ENCODE data around the gene DYNC1LI1.

Gene DYNC1LI1

DNA sequence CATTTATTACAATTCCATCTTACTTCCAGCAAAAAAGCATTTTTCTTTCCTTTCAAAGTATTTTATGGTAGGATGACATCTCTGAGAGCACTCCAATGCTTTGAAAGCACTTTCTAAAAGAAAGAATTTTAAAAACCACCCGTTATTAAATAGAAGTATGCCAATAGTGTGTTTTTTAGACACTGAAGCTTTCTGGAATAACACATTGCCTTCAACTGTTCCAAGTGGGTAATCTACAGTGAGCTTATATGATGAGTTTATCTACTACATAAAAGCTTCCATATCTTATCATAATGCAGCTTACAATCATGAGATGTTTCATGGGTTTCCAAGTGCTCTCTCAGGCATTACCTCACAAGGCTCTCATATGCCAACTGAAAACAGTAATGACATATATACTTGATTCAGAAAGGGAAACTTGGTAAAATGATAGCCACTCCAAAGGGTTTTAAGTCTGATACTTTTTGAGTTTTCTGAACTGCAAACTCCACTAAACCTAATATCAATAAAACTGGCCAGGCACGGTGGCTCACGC is 82.1 kb downstream of the DYNC1LI1 start:
- Histone ChIP-seq H3K27me3 (ENCODE audit: insufficient read depth, low read length, poor library complexity) (no peaks in the 10 kb centered on the region), H3K36me3 (ENCODE audit: insufficient read depth, low read length) (peaks cover 37% of the 10 kb centered on the region), H3K4me3 (ENCODE audit: low read depth in 1 of 2, low read length in 2 of 2) (no peak overlapping the region), H3K4me2 (ENCODE audit: insufficient read depth, low read length) (no peak overlapping the region), H4K20me1 (ENCODE audit: insufficient read depth, low read length) (peaks cover 1% of the 10 kb centered on the region; the same call in 1 of the 2 replicates), H2AFZ (ENCODE audit: low read depth, low read length) (no peak overlapping the region), H3K4me1 (ENCODE audit: insufficient read depth, low read length) (no peaks in the 10 kb centered on the region), H3K9ac (ENCODE audit: low read depth, low read length) (no peak overlapping the region), H3K9me3 (ENCODE audit: insufficient read depth, low read length, severe bottlenecking) (no peaks in the 10 kb centered on the region), H3K79me2 (ENCODE audit: insufficient read depth, low read length) (peaks cover 24% of the 10 kb centered on the region), H3K27ac (ENCODE audit: low read length) (no peak overlapping the region)
- DNase-seq (no peak), ATAC-seq (ENCODE audit: insufficient read depth, low read depth) (no peak)
- TF ChIP-seq EZH2 (IDR thresholded peaks at IDR 0.05; ENCODE audit: borderline replicate concordance, low read depth, low read length, severe bottlenecking) (no peak), CTCF (IDR thresholded peaks at IDR 0.05; ENCODE audit: borderline replicate concordance, extremely low read depth, low read length, poor library complexity, severe bottlenecking) (no peak)

- H3K9ac ChIP-seq (ENCODE audit: low read depth, low read length), result no peak overlapping the region
- peaks cover 43% of the 10 kb centered on the region for H3K36me3 ChIP-seq (ENCODE audit: insufficient read depth, low read length)
- no peak for TF ChIP-seq EZH2 (IDR thresholded peaks at IDR 0.05; ENCODE audit: borderline replicate concordance, low read depth, low read length, severe bottlenecking)
- TF ChIP-seq CTCF (IDR thresholded peaks at IDR 0.05; ENCODE audit: borderline replicate concordance, extremely low read depth, low read length, poor library complexity, severe bottlenecking), result no peak
- H3K79me2 ChIP-seq (ENCODE audit: insufficient read depth, low read length), result peaks cover 18% of the 10 kb centered on the region
- no peak overlapping the region for H3K27ac ChIP-seq (ENCODE audit: low read length)
- no peaks in the 10 kb centered on the region for H3K27me3 ChIP-seq (ENCODE audit: insufficient read depth, low read length, poor library complexity)
- no peak overlapping the region for H3K4me2 ChIP-seq (ENCODE audit: insufficient read depth, low read length)
- no peaks in the 10 kb centered on the region for H4K20me1 ChIP-seq (ENCODE audit: insufficient read depth, low read length)
- H3K9me3 ChIP-seq (ENCODE audit: insufficient read depth, low read length, severe bottlenecking), result no peaks in the 10 kb centered on the region
- DNase-seq, result no peak
- H3K4me1 ChIP-seq (ENCODE audit: insufficient read depth, low read length), result no peaks in the 10 kb centered on the region
- no peak overlapping the region for H2AFZ ChIP-seq (ENCODE audit: low read depth, low read length)
- no peak overlapping the region for H3K4me3 ChIP-seq (ENCODE audit: low read depth in 1 of 2, low read length in 2 of 2)
- ATAC-seq (ENCODE audit: insufficient read depth, low read depth), result no peak
These were observed 82.7 kb downstream of the DYNC1LI1 start for GRCh38 chr3:32487781-32488473.

DNA sequence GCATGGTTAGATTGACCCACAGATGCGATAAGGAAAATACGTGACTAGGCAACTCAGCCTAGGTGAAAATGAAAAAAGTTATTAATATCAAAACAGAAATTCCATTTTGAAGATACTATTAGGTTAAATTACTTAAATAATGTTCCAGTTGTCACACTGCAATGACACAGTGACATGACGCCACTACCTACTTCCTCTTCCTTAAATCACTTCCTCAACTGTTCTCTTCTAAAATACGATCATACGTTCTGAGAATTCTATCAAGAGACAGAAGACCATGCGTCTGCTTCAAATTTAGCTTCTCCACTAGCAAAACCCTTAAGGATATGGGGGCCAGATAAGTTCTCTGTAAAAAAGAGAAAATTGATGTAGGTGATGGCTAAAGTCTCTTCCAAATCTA is 86.2 kb downstream of the DYNC1LI1 start:
- no peak for TF ChIP-seq EZH2 (IDR thresholded peaks at IDR 0.05; ENCODE audit: borderline replicate concordance, low read depth, low read length, severe bottlenecking)
- TF ChIP-seq CTCF (IDR thresholded peaks at IDR 0.05; ENCODE audit: borderline replicate concordance, extremely low read depth, low read length, poor library complexity, severe bottlenecking), result no peak
- DNase-seq (no peak), ATAC-seq (ENCODE audit: insufficient read depth, low read depth) (no peak)
- Histone ChIP-seq H3K4me2 (ENCODE audit: insufficient read depth, low read length) (no peak overlapping the region), H3K27ac (ENCODE audit: low read length) (no peak overlapping the region), H3K4me3 (ENCODE audit: low read depth in 1 of 2, low read length in 2 of 2) (no peak overlapping the region), H3K36me3 (ENCODE audit: insufficient read depth, low read length) (peaks cover 53% of the 10 kb centered on the region), H3K9ac (ENCODE audit: low read depth, low read length) (no peak overlapping the region), H3K79me2 (ENCODE audit: insufficient read depth, low read length) (no peaks in the 10 kb centered on the region), H3K27me3 (ENCODE audit: insufficient read depth, low read length, poor library complexity) (no peaks in the 10 kb centered on the region), H3K4me1 (ENCODE audit: insufficient read depth, low read length) (no peaks in the 10 kb centered on the region), H3K9me3 (ENCODE audit: insufficient read depth, low read length, severe bottlenecking) (no peaks in the 10 kb centered on the region), H4K20me1 (ENCODE audit: insufficient read depth, low read length) (no peaks in the 10 kb centered on the region), H2AFZ (ENCODE audit: low read depth, low read length) (no peak overlapping the region)
